NCI-H748 (cell line): ENCODE measurements around the gene SPOCK1.

ENCODE experiments used
- DNase-seq: peaks from one replicate; lab custom pipeline; 2025; ENCODE audit not compliant: unreplicated experiment; lab: John Stamatoyannopoulos, UW

SPOCK1 gene

DNA sequence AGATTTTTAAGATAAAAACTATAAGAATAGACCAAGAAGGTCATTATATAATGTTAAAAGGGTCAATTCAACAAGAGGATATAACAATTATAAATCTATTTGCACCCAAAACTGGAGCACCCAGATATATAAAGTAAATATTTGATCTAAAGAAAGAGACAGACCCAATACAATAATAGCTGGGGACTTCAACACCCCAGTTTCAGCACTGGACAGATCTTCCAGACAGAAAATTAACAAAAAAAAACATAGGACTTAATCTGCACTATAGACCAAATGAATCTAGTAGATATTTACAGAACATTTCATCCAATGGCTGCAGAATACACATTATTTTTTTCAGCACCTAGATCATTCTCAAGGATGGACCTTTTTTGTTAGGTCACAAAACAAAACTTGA lies 331.9 kb downstream of the SPOCK1 start:
- DNase-seq: no peak

DNA sequence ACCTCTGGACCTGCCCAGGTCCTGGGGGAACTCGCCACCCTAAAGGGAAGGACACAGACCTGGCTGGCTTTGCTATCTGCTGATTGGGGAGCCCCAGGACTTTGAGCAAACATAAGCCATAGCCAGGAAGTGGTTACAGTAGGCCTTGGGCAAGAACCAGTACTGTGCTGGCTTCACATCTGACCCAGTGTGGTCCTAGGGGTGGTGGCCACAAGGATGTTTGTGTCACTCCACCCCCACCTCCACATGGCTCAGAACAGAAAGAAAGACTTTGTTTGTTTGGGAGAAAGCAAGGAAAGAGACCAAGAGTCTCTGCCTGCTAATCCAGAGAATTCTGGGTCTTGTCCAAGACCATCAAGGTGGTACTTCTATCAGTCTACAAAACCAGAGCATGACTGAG lies 334.2 kb downstream of the SPOCK1 start:
- DNase-seq: no peak

DNA sequence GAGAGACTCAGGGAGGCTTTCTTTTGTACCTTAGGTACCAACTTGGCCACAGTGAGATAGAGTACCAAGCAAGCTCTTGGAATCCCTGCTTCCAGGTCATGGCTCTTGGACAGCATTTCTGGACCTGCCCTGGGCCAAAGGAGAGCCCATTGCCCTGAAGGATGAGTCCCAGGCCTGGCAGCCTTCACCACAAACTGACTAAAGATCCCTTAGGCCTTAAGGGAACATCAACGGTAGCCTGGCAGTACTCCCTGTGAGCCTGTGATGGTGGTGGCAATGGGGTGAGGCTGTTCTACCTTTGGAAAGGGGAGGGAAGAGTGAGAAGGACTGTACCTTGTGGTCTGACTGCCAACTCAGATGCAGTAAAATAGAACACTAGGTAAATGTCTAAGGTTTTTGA lies 334.6 kb downstream of the SPOCK1 start:
- DNase-seq: no peak

DNA sequence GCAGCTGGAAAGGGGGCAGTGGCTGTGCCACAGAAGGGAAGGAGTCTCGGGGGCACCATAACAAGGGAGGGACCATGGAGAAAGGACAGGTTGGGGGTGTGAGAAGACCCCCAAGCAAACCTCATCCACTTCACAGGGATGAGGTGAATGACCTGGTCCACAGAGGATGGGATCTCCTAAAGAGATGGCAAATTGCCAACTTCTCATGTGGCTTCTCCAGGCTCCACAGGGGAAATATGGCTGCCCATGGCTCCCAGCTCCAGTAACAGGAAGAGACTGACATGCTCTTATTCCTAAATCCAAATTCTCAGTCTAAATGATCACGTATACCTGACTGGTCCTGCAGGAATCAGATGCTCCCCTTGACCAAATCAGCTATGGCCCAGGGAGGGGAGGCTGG lies 340.4 kb downstream of the SPOCK1 start:
- DNase-seq: no peak

DNA sequence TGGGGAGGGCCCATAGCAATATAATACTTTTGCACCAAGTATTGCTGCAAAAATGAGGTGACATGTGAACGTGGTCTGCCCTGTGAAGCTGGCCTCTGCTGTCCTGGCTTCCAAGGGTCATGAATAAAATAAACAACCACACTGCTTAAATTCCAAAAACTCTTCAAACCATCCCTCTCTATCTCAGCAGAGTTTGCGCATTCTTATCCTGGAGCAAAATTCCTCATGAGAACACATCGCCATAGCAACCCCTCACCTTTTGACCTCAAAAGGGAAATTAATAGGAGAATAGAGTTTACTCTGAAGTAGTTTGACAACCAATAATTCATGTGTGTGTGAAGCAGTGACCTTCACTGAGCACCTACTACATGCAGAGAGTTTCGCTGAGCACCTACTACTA lies 342.9 kb downstream of the SPOCK1 start:
- no peak for DNase-seq

DNA sequence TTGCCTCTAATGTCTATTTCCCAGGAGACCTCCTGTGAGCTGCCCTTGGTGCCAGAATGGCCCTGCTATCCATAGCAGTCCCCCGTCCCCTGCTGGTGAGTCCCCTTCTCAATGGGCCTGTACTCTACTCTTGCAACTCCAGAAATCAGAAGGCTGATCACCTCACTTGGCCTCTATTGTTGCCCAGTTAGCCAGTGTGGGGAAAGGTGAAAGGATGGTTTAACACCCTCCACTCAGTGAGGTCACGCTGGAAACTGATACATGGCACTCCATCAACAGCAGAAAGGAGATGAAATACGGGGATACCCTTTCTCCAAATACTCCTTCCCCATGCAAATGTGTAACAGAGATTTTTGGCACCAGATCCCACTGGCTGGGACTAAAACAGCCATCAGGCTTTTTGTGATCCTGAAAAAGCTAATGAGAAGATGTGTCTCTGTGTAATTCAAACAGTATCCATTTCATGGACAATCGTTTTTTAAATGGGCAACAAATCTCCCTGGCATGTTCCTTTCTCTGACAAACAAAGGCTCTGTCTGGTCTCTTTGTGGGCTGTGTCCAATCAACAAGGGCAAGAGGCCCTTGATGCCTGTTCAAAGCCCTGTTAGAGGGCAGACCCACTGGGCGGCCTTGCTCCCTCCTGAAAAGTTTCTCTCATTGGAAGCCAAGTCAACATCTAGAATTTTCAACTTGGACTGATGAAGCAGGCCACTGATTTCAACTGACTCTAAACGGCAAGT lies 343.7 kb downstream of the SPOCK1 start:
- peak; percentile 85 for DNase-seq

DNA sequence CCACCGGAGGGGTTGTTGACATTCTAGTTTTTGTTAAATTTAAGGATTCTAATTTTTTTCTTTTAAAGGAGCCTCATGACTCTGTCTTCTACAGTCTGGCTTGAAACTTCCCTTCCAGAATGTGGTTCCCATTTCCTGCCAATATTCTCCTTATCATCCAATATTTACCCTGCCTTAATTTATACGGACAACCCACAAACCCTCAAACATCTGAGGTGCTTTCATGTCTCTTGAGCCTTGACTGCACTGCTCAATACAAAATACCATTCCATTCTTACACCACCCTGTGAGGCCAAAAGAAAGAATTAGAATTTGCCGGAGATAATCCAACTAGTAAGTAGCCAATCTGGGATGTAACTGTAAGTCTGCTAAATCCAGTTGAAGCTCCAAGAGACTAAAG lies 346.5 kb downstream of the SPOCK1 start:
- no peak for DNase-seq

DNA sequence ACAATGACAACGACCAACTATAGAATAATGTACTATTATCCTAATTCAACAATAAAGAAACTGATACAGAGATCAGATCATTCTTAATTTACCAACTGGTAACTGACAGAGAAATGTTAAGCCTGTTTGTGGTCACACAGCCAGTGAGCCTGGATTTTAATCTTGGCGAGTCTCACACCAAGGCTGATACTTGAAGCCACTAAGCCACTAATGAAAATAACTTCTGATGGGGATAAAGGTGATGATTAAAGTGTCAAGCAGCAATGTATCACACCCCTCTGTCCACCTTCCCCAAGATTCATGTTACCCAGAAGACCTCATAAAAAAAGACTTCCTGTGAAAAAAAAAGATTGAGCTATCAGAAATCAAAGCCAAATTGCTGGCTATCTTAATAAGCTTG lies 350.5 kb downstream of the SPOCK1 start:
- no peak for DNase-seq

DNA sequence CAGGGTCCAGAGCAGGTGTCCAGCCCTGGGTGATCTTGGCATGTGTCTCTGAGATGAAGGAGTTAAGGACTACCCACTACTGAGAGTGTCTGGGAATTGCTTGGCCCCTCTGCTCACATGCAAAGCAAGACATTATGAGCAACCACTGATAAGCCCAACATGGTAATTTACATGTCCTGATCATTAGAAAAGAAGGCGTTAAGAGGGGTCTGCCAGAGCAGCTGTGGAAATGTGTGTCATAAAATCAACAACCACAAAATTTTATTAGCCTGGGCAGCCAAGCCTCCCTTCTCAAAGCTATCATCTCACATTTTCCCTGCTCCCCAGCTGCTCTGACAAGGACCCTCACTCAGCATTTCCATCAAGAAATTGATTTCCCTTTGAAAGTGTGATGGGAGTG lies 351.0 kb downstream of the SPOCK1 start:
- no peak for DNase-seq

DNA sequence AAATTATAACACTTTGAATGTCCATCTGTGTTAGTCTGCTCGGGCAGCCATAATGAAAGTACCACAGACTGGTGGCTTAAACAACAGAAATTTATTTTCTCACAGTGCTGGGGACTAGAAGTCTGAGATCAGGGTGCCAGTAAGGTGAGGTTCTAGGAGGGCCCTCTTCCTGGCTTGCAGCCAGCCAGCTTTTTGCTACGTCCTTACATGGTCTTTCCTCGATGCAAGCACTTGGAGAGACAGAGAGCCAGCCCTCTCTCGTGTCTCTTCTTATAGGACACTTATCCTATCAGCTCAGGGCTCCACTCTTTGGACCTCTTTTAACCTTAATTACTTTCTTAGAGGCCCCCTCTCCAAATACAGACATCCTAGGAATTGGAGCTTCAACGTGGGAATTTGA lies 351.8 kb downstream of the SPOCK1 start:
- DNase-seq: no peak

DNA sequence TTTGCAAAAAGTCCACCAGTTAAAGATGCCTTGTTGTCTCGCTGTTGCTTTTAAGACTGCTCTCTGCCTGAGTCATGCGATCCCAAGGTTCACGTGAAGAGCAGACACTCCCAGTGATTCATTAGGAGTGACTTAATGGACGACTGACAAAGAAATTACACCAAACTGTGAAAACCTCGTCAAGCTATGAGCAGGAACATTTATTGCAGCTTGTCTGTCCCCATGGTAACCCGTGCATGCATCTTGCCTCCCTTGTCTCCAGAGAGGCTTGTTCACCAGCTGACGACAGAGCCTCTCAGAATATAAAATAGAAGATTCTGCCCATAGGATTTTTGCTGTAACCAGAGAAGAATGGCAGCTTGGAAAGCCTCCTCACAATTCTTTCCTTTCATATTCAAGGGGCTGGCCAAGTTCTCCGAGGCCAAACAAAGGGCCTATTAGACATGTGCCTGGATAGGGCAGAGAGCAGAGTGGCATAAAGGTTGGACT lies 352.7 kb downstream of the SPOCK1 start:
- peak; percentile 84 for DNase-seq

DNA sequence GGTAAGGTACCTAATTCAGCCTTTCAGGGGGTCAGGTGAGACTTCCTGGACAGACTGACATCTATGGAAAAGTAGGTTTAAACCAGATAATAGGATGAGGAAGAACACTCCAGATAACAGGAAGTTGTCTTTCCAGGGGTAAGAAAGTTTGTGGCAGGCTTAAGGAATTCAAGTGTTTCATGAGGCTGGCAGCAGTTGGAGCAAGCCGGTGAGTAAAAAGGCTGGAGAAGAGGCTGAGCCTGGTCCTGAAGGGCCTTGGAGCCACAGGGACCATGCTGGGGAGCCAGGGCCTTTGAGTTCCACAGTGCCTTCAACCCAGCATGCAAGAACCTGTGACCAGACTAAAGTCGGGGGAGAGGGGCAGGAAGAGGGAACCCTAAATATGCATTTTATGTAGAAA lies 353.4 kb downstream of the SPOCK1 start:
- DNase-seq: no peak

DNA sequence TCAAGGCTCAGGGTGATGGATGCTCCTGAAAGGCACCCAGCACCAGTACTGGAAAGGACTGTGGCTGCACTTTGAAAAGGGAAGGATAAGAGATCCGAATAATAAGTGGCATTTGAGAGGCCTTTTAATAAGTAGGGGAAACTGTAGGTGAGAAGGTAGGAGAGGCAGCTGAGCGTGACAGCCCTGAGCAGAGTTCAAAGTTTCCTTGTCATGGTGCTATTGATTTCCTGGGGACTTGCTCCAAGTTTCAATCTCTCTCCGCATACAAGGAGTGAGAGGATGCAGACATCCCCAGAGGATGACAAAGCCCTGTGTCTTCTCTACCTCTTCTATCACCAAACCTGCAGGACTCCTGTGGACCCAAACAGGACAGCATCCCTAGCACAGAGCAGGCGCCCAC lies 354.5 kb downstream of the SPOCK1 start:
- DNase-seq: no peak

DNA sequence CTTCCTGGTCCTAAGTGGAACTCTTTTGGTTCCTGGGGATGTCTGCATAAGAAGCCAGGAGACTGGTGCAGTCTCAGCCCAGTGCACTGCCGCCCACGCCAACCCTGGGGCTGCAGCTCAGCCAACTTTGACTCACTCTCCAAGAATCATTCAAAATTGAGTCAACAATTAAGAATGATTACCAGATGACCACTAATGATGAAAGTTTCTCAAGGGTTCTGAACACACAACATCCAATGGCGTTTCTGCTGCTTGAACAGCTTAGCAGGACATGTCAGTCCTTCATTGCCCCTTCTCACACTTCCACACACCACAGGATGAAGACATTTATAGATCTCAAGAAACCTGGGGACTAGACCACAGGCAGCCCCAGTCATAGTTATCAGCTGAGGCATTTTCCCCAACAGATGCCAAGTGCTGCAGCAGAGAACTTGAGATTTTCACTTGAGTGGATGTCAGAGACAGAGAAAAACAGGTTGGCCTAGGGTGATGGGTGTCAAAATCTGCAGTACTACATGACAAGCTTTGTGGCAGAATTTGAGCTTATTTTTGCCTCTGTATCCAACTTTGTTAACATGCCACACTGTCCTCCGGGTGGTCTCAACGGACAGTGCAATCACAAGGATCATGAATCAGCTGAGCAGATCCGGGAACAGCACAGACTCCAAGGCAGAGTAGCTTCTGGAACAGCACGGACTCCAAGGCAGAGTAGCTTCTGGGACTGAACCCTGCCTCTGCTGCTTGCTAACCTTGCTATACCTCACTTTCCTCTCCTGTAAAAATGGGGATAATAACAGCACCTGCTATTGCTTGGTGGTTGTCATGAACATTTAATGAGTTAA lies 356.1 kb downstream of the SPOCK1 start:
- DNase-seq: no peak

DNA sequence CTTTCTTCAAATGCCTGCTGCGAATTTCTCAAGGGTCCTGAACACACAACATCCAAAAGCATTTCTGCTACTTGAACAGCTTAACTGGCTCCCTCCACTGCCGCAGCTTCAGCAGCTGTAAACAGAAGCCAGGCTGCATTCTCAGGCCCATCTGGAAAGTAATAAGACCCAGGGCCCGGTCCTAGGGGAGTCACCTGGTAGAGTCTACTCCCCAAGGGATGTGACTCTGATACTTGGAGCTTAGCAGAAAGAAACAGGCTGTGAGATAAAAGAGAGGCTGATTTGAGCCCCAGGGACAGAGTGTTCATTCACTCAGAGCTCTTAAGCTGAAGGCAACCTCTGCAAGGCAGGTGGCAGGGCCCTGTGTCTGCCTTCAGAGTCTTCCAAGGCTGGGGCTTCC lies 356.8 kb downstream of the SPOCK1 start:
- DNase-seq: no peak

DNA sequence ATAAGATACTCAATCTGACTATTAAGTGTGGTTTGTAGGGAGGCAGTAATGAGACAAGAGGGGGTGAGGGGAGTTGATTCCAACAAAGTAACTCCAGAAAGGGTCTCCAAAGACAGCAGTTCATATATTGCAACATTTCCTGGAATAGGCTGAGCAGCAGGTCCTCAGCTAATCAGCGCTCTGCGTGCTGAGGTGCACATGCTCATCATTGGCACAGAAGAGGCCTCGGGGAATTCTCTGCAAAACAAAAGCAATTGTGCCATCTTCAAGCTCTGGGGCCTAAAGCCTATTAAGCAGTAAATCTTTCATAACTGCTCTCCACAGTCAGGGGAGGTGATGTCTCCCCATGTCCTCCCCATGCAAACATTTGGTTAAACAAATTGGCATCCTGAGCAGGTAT lies 357.3 kb downstream of the SPOCK1 start:
- DNase-seq: no peak

DNA sequence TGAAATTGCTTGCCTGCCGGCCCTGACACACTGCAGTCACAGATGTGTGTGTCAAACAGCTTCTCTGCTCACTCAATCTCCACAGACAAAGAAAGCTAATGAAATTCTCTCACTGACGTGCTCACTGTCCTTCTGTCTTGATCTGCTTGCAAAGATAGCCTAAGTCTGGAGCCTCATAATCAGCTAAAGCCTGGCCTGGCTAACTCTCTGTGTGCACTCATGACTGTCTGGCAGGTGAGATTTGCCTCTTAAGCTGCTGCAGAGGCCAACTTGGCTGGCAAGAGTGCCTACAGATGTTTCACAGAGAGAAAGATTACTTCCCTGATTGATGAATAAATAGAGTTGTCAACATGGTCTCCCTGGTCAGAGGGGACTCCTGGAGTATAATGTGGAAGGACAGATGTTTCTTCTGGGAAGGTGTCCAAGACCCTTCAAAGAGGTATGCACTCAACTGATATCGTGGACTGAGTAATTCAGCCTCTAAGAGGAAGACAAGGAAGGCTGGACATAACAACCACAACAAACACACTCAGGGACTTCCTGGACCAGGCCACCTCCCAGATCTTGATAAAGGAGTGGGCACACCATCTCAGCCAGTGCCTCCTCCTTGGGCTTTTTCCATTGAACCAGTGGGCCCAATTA lies 362.0 kb downstream of the SPOCK1 start:
- DNase-seq: peak; percentile 41

DNA sequence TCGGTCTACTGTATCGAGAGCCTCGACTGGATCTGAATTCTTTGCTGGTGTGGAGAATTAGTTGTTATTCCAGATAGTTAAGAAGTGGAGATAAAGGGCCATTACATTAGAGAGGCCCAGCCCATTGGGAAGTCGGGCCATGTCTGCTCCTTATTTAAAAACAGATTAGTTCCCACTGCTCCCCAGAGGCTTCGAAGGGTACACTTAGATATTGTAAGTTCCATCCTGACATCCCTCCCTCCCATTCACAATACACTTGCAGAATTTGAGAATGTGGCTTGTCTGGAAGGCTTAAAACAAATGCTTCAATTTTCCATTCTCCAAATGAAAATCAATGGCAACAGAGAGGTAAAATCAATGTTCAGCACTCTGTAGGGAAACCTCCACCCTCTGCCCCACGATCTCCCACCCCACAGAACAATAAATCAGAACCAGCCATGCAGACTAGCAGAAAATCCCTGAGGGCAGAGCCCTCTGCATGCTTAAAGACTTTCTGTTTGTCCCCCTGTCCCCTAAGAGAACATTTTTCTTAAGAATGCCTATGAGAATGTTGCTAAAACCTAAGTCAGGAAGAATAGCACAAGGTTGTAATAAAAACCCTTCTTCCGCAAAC lies 364.1 kb downstream of the SPOCK1 start:
- DNase-seq: no peak

DNA sequence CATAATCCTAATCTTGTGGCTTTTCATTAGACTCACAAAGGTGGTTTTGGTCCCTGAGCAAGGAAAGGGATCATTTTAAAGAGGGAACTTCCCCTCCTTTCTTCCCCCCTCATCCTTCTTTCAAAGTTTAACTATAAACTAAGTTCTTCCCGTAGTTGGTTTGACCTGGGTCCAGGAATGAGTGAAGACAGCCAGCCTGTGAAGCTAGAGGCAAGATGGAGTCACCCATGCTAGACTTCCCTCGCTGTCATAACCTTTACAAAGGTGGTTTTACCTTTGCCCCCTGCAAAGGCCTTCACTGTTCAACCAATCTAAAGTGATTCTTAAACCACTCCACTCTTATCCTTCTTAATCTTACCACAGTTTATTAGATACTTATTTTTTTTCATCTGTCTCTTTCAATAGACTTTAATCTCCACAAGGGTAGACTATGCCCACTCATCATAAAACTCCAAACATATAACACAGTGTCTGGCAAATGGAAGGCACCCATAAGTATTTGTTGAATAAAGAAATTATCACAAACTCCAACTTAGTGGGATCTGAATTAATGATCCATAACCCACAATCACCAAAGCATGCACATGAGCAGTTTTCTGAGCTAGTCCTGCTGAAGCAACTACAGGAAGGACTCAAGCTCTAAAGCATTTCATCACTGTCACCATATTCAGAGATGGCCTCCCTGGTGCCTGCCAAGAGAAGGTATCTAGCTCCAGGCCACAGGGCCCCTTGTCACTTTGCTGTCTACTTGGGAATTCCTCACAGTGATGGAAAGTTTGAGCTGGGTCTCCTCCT lies 369.0 kb downstream of the SPOCK1 start:
- no peak for DNase-seq

DNA sequence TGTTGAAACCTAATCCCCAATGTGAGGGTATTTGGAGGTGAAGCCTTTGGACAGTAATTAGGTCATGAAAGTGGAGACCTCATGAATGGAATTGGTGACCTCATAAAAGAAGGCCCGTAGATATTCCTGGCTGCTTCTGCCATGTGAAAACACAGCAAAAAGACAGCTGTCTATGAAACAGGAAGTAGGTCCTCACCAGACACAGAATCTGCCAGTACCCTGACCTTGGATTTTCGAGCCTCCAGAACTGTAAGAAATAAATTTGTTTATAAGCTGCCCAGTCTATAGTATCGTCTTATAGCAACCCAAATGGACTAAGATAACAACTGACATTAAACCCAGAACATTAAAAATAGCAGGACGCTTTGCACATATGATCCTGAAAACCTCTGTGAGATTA lies 371.1 kb downstream of the SPOCK1 start:
- no peak for DNase-seq

DNA sequence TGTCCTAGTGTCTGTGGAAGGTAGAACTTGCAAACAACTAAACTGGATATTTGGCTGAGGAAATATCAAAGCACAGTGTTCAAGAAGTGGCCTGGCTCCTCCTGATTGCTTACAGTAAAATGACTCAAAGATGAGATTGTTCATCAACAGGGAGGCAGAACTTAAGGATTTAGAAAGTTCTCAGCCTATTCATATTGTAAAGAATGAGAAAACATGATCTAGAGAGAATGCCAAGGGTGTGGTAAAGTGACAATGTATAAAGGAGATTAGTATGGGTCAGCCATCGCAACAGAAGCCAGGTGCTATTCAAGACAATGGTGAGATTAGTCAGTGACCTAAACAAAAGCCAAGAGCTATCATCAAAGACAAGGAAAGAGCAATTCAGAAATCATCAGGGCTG lies 372.3 kb downstream of the SPOCK1 start:
- peak; percentile 17 for DNase-seq
